ENCODE data around the gene CARS1. TPM values are rescaled to one million over a fixed set of nuclear protein-coding genes. Genes with fewer than 3 reads are reported as not detected.

The CARS1 gene
- polyA plus RNA-seq, 1 experiment = 175 TPM

DNA sequence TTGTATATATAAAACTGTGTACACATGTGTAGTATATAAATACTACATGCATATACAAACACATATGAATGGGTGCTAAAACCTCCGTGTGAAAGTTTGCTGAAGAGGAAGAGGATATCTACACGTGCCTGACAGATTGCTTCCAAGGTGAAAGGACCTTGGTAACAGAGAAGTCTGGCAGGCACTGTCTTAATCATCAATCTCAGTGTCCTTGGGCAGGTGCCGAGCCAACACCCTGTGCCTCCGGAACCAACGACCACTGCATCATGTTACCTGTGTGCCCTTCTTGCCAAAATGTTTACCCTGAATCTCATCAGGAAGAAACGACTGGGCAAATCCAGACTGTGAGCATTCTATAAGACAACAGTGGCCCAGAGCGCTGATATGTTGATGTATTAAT, 80.1 kb downstream of the CARS1 start:
- DNase-seq (ENCODE audit: low read depth) = no peak
- ChIA-PET POLR2A (no interaction called here), CTCF (interaction anchor here (1.1 kb wide), 1 partner anchor 24 kb away, joined by 3 read pairs; no protein-coding TSS in a partner anchor)
- TF ChIP-seq, protein P1, sequence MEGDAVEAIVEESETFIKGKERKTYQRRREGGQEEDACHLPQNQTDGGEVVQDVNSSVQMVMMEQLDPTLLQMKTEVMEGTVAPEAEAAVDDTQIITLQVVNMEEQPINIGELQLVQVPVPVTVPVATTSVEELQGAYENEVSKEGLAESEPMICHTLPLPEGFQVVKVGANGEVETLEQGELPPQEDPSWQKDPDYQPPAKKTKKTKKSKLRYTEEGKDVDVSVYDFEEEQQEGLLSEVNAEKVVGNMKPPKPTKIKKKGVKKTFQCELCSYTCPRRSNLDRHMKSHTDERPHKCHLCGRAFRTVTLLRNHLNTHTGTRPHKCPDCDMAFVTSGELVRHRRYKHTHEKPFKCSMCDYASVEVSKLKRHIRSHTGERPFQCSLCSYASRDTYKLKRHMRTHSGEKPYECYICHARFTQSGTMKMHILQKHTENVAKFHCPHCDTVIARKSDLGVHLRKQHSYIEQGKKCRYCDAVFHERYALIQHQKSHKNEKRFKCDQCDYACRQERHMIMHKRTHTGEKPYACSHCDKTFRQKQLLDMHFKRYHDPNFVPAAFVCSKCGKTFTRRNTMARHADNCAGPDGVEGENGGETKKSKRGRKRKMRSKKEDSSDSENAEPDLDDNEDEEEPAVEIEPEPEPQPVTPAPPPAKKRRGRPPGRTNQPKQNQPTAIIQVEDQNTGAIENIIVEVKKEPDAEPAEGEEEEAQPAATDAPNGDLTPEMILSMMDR (IDR thresholded peaks at IDR 0.05; ENCODE audit: insufficient read depth, low read depth, low read length) = no peak
- H3K4me3 ChIP-seq (ENCODE audit: low read depth, low read length) = no peak overlapping the region
- H3K36me3 ChIP-seq (ENCODE audit: control insufficient read depth, insufficient read depth, low read length) = peaks cover 8% of the 10 kb centered on the region
- no peaks in the 10 kb centered on the region for H3K27me3 ChIP-seq (ENCODE audit: control insufficient read depth, insufficient read depth, low read length)

GRCh38 chr11:2976294-2977063, 80.7 kb downstream of the CARS1 start:
- DNase-seq (ENCODE audit: low read depth) = no peak
- no peaks in the 10 kb centered on the region for H3K27me3 ChIP-seq (ENCODE audit: control insufficient read depth, insufficient read depth, low read length)
- POLR2A ChIA-PET = no interaction called here
- peaks cover 10% of the 10 kb centered on the region for H3K36me3 ChIP-seq (ENCODE audit: control insufficient read depth, insufficient read depth, low read length)
- H3K4me3 ChIP-seq (ENCODE audit: low read depth, low read length) = no peak overlapping the region
- TF ChIP-seq, protein P1 (IDR thresholded peaks at IDR 0.05; ENCODE audit: insufficient read depth, low read depth, low read length) = no peak
- CTCF ChIA-PET = interaction anchor here (0.7 to 2.0 kb wide), 8 partner anchors 12 to 364 kb away, joined by 3 to 8 read pairs (median 3); no protein-coding TSS in a partner anchor

GRCh38 chr11:2975594-2975993, 81.6 kb downstream of the CARS1 start:
- peaks cover 13% of the 10 kb centered on the region for H3K36me3 ChIP-seq (ENCODE audit: control insufficient read depth, insufficient read depth, low read length)
- DNase-seq (ENCODE audit: low read depth) = no peak

DNA sequence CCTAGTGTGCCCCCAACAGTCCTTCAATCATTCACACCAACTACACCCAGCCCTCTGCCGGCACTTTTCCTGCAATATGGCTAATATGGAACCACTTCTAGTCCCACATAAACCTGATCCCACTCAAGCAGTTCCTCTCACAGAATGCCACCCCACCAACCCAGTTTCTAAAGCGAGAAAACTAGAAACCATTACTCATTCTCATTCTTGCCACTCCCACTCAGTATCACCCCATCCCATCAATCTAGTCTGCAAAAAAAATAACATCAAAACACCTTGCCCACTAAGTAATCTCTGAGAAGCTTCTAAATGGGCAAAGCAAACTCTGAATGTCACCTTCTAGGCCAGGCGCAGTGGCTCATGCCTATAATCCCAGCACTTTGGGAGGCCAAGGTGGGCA, 83.0 kb downstream of the CARS1 start:
- TF ChIP-seq, protein P1 (IDR thresholded peaks at IDR 0.05; ENCODE audit: insufficient read depth, low read depth, low read length) = no peak
- ChIA-PET CTCF (interaction anchor here (0.7 kb wide), 1 partner anchor 73 kb away, joined by 3 read pairs; no protein-coding TSS in a partner anchor), POLR2A (no interaction called here)
- DNase-seq (ENCODE audit: low read depth) = no peak
- Histone ChIP-seq H3K4me3 (ENCODE audit: low read depth, low read length) (no peak overlapping the region), H3K27me3 (ENCODE audit: control insufficient read depth, insufficient read depth, low read length) (no peaks in the 10 kb centered on the region), H3K36me3 (ENCODE audit: control insufficient read depth, insufficient read depth, low read length) (peaks cover 16% of the 10 kb centered on the region)

More at GRCh38 chr11:2975594-2975993, 81.6 kb downstream of the CARS1 start:
- TF ChIP-seq, protein P1 (IDR thresholded peaks at IDR 0.05; ENCODE audit: insufficient read depth, low read depth, low read length) = peak; percentile 50
- ChIA-PET POLR2A (no interaction called here), CTCF (interaction anchor here (0.7 to 2.0 kb wide), 9 partner anchors 13 to 241 kb away, joined by 3 to 8 read pairs (median 3); no protein-coding TSS in a partner anchor)
- H3K4me3 ChIP-seq (ENCODE audit: low read depth, low read length) = no peak overlapping the region
- H3K27me3 ChIP-seq (ENCODE audit: control insufficient read depth, insufficient read depth, low read length) = no peaks in the 10 kb centered on the region

- ChIA-PET CTCF (no interaction called here), POLR2A (no interaction called here)
- Histone ChIP-seq H3K27me3 (ENCODE audit: control insufficient read depth, insufficient read depth, low read length) (no peaks in the 10 kb centered on the region), H3K36me3 (ENCODE audit: control insufficient read depth, insufficient read depth, low read length) (peaks cover 28% of the 10 kb centered on the region), H3K4me3 (ENCODE audit: low read depth, low read length) (no peak overlapping the region)
- no peak for DNase-seq (ENCODE audit: low read depth)
- TF ChIP-seq, protein P1 (IDR thresholded peaks at IDR 0.05; ENCODE audit: insufficient read depth, low read depth, low read length) = no peak
Measured at GRCh38 chr11:2968341-2968900, 88.8 kb downstream of the CARS1 start.

Data from BJ (cell line).